H1 (cell line): ENCODE data around the gene APP. TPM values are rescaled to one million over a fixed set of nuclear protein-coding genes. Genes with fewer than 3 reads are reported as not detected.

ENCODE experiments used
- EZH2 ChIP-seq: fragments of 200-600 bp; sonication (generic); IDR thresholded peaks from 2 replicates; pipeline ENCODE4 v1.7.1; 2012; ENCODE audit warnings: low read depth, mild to moderate bottlenecking, moderate library complexity, low read length, inconsistent platforms; ENCODE audit not compliant: severe bottlenecking
- KDM5A ChIP-seq: fragments of 200-600 bp; IDR thresholded peaks from 2 replicates; pipeline ENCODE4 v1.7.1; 2012; ENCODE audit warnings: mild to moderate bottlenecking, low read length, inconsistent platforms, mixed read lengths
- SUZ12 ChIP-seq: fragments of 200-600 bp; sonication (generic); IDR thresholded peaks from 2 replicates; pipeline ENCODE4 v1.6.1; 2012; ENCODE audit warnings: mild to moderate bottlenecking, inconsistent platforms, low read length, moderate library complexity, mixed read lengths
- TBP ChIP-seq: IDR thresholded peaks from 2 replicates; pipeline ENCODE4 v1.6.1; 2011; ENCODE audit warnings: low read depth, low read length, improper control_type of control experiment
- polyA plus RNA-seq, 7 experiments: library from polyadenylated mRNA; depleted of rRNA in 3 of 7; stranded (reverse) in 5 of 7; unstranded in 2 of 7; fragments of >200 nt in 5 of 7; fragments of 200-250 nt in 2 of 7; gene quantifications; 1 replicate in 5 of 7; 2 replicates in 1 of 7; 4 replicates in 1 of 7; pipeline versions ENCODE4 v1.2.1 to v1.2.3, GENCODE V29; 2011 to 2013; ENCODE audit warnings: missing spikeins in 2 of 7, mixed read lengths in 2 of 7
- total RNA-seq: library from RNA; stranded (reverse); fragmentation: NEBNext Ultra II Directional; extraction: Animal tissue kit (Norgen Biotek cat#: 25700); gene quantifications from 2 replicates; pipeline ENCODE4 v1.2.1, GENCODE V29; 2021
- TF ChIP-seq, protein P1 (sequence below): fragments of 300-600 bp; sonication (generic); IDR thresholded peaks from 2 replicates; pipeline ENCODE4 v1.7.1; 2012; ENCODE audit warnings: low read length, moderate library complexity, mild to moderate bottlenecking, inconsistent platforms; ENCODE audit not compliant: insufficient replicate concordance
- TF ChIP-seq, protein P2 (sequence below), 3 experiments: IDR thresholded peaks; 1 replicate in 2 of 3; 2 replicates in 1 of 3; pipeline versions ENCODE4 v1.5.1 to v1.6.1; 2011; ENCODE audit warnings: low read length in 3 of 3, mild to moderate bottlenecking in 3 of 3, inconsistent platforms in 2 of 3, low read depth in 1 of 3, moderate library complexity in 1 of 3; ENCODE audit not compliant: insufficient read depth in 1 of 3; ENCODE audit errors: control extremely low read depth in 1 of 3

Gene APP
- total and polyA plus RNA-seq, 2 of the 8 experiments (the other 6 are each of a cell fraction or from before 2014, with no cell fraction given) = 375 to 551 TPM

DNA sequence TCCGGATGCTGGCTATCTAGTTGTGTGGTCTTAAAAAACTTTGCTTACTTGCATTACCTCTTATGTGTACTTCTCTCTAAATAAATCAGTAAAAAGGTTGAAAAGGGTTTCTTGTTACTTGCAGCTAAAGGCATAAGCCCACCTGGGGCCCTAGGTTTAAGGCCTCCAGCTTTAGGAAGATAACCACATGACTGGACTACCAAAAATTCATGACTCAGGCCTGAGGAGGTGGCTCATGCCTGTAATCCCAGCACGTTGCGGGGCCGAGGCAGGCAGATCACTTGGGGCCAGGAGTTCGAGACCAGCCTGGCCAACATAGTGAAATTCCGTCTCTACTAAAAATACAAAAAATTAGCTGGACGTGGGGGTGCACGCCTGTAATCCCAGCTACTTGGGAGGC, 142.9 kb downstream of the APP start (continued):
- TF ChIP-seq, protein P1, sequence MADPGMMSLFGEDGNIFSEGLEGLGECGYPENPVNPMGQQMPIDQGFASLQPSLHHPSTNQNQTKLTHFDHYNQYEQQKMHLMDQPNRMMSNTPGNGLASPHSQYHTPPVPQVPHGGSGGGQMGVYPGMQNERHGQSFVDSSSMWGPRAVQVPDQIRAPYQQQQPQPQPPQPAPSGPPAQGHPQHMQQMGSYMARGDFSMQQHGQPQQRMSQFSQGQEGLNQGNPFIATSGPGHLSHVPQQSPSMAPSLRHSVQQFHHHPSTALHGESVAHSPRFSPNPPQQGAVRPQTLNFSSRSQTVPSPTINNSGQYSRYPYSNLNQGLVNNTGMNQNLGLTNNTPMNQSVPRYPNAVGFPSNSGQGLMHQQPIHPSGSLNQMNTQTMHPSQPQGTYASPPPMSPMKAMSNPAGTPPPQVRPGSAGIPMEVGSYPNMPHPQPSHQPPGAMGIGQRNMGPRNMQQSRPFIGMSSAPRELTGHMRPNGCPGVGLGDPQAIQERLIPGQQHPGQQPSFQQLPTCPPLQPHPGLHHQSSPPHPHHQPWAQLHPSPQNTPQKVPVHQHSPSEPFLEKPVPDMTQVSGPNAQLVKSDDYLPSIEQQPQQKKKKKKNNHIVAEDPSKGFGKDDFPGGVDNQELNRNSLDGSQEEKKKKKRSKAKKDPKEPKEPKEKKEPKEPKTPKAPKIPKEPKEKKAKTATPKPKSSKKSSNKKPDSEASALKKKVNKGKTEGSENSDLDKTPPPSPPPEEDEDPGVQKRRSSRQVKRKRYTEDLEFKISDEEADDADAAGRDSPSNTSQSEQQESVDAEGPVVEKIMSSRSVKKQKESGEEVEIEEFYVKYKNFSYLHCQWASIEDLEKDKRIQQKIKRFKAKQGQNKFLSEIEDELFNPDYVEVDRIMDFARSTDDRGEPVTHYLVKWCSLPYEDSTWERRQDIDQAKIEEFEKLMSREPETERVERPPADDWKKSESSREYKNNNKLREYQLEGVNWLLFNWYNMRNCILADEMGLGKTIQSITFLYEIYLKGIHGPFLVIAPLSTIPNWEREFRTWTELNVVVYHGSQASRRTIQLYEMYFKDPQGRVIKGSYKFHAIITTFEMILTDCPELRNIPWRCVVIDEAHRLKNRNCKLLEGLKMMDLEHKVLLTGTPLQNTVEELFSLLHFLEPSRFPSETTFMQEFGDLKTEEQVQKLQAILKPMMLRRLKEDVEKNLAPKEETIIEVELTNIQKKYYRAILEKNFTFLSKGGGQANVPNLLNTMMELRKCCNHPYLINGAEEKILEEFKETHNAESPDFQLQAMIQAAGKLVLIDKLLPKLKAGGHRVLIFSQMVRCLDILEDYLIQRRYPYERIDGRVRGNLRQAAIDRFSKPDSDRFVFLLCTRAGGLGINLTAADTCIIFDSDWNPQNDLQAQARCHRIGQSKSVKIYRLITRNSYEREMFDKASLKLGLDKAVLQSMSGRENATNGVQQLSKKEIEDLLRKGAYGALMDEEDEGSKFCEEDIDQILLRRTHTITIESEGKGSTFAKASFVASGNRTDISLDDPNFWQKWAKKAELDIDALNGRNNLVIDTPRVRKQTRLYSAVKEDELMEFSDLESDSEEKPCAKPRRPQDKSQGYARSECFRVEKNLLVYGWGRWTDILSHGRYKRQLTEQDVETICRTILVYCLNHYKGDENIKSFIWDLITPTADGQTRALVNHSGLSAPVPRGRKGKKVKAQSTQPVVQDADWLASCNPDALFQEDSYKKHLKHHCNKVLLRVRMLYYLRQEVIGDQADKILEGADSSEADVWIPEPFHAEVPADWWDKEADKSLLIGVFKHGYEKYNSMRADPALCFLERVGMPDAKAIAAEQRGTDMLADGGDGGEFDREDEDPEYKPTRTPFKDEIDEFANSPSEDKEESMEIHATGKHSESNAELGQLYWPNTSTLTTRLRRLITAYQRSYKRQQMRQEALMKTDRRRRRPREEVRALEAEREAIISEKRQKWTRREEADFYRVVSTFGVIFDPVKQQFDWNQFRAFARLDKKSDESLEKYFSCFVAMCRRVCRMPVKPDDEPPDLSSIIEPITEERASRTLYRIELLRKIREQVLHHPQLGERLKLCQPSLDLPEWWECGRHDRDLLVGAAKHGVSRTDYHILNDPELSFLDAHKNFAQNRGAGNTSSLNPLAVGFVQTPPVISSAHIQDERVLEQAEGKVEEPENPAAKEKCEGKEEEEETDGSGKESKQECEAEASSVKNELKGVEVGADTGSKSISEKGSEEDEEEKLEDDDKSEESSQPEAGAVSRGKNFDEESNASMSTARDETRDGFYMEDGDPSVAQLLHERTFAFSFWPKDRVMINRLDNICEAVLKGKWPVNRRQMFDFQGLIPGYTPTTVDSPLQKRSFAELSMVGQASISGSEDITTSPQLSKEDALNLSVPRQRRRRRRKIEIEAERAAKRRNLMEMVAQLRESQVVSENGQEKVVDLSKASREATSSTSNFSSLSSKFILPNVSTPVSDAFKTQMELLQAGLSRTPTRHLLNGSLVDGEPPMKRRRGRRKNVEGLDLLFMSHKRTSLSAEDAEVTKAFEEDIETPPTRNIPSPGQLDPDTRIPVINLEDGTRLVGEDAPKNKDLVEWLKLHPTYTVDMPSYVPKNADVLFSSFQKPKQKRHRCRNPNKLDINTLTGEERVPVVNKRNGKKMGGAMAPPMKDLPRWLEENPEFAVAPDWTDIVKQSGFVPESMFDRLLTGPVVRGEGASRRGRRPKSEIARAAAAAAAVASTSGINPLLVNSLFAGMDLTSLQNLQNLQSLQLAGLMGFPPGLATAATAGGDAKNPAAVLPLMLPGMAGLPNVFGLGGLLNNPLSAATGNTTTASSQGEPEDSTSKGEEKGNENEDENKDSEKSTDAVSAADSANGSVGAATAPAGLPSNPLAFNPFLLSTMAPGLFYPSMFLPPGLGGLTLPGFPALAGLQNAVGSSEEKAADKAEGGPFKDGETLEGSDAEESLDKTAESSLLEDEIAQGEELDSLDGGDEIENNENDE = no peak
- TF ChIP-seq SUZ12 = no peak
- no peak for TF ChIP-seq KDM5A
- TF ChIP-seq EZH2 = no peak
- TF ChIP-seq, protein P2, sequence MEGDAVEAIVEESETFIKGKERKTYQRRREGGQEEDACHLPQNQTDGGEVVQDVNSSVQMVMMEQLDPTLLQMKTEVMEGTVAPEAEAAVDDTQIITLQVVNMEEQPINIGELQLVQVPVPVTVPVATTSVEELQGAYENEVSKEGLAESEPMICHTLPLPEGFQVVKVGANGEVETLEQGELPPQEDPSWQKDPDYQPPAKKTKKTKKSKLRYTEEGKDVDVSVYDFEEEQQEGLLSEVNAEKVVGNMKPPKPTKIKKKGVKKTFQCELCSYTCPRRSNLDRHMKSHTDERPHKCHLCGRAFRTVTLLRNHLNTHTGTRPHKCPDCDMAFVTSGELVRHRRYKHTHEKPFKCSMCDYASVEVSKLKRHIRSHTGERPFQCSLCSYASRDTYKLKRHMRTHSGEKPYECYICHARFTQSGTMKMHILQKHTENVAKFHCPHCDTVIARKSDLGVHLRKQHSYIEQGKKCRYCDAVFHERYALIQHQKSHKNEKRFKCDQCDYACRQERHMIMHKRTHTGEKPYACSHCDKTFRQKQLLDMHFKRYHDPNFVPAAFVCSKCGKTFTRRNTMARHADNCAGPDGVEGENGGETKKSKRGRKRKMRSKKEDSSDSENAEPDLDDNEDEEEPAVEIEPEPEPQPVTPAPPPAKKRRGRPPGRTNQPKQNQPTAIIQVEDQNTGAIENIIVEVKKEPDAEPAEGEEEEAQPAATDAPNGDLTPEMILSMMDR (IDR thresholded peaks at IDR 0.05; ENCODE audit: control extremely low read depth in 1 of 3, insufficient read depth in 1 of 3, low read depth in 1 of 3, low read length in 3 of 3) = no peak
- no peak for TF ChIP-seq TBP
